Caco-2 (cell line): ENCODE data around the gene NOP16. TPM values are rescaled to one million over a fixed set of nuclear protein-coding genes. Genes with fewer than 3 reads are reported as not detected.

Experiments
- BruUV-seq: library from RNA; stranded (reverse); fragments of 400-500 nt; replicated peaks from 2 replicates; lab custom pipeline; 2021; lab: Mats Ljungman, UMichigan
- CTCF ChIA-PET: fragments of 300-600 bp; sonication (Branson Sonifier 250); formaldehyde crosslinking; loops from one replicate; lab custom pipeline; 2022; ENCODE audit warnings: antibody characterized with exemption; lab: Charles Lee
- POLR2A ChIA-PET: fragments of 300-600 bp; sonication (Branson Sonifier 250); formaldehyde crosslinking; loops from one replicate; lab custom pipeline; 2022; ENCODE audit warnings: antibody characterized with exemption; lab: Charles Lee
- DNase-seq, 2 experiments: peaks; one replicate each; pipeline versions ENCODE4 v3.0.0 to v3.0.0-alpha.2; 2020 to 2022
- H3K27me3 ChIP-seq: replicated peaks from 2 replicates; pipeline ENCODE4 v1.6.0; 2011; ENCODE audit warnings: low read length; ENCODE audit not compliant: control insufficient read depth, insufficient read depth
- H3K36me3 ChIP-seq: 2 replicates; pipeline ENCODE4 v1.5.1; 2011; ENCODE audit warnings: low read length; ENCODE audit not compliant: control insufficient read depth, insufficient read depth
- H3K4me1 ChIP-seq: fragments of 250-450 bp; sonication (Bioruptor Pico); 2 replicates; pipeline ENCODE4 v1.5.1; 2020; ENCODE audit warnings: mild to moderate bottlenecking
- H3K4me3 ChIP-seq: 2 replicates; pipeline ENCODE4 v1.5.1; 2011; ENCODE audit warnings: low read depth, mild to moderate bottlenecking, control low read depth, low read length
- H3K9me3 ChIP-seq: fragments of 250-450 bp; sonication (Bioruptor Pico); 2 replicates; pipeline ENCODE4 v1.5.1; 2020; ENCODE audit warnings: mild to moderate bottlenecking, moderate library complexity
- H3K27ac Mint-ChIP-seq: one replicate; pipeline ENCODE4 v1.8.0; 2022; ENCODE audit warnings: mixed read lengths; ENCODE audit not compliant: unreplicated experiment
- H3K27me3 Mint-ChIP-seq: one replicate; pipeline ENCODE4 v1.8.0; 2022; ENCODE audit warnings: mixed read lengths; ENCODE audit not compliant: insufficient read depth, unreplicated experiment
- H3K36me3 Mint-ChIP-seq: one replicate; pipeline ENCODE4 v1.8.0; 2022; ENCODE audit warnings: mild to moderate bottlenecking, mixed read lengths; ENCODE audit not compliant: insufficient read depth, unreplicated experiment
- H3K4me1 Mint-ChIP-seq: one replicate; pipeline ENCODE4 v1.8.0; 2022; ENCODE audit warnings: low read depth, mixed read lengths; ENCODE audit not compliant: unreplicated experiment
- H3K4me3 Mint-ChIP-seq: one replicate; pipeline ENCODE4 v1.8.0; 2022; ENCODE audit warnings: mild to moderate bottlenecking, moderate library complexity, mixed read lengths; ENCODE audit not compliant: unreplicated experiment
- H3K9me3 Mint-ChIP-seq: one replicate; pipeline ENCODE4 v1.8.0; 2022; ENCODE audit warnings: mixed read lengths; ENCODE audit not compliant: unreplicated experiment
- intact Hi-C: fragments of 100-400 bp; cut with micrococcal nuclease; formaldehyde crosslinking; loops from one replicate; pipeline ENCODE4 v1.10.0; 2022; ENCODE audit not compliant: unreplicated experiment
- total RNA-seq: library from RNA; stranded (reverse); gene quantifications from 2 replicates; pipeline ENCODE4 v1.2.3, GENCODE V29; 2022
- TF ChIP-seq, protein P1 (sequence below), 2 experiments: fragments of 200-600 bp in 1 of 2; IDR thresholded peaks; 1 replicate in 1 of 2; 2 replicates in 1 of 2; pipeline versions ENCODE4 v1.5.1 to v1.8.0; 2011 to 2022; ENCODE audit warnings: antibody characterized with exemption in 1 of 2, control low read depth in 1 of 2, inconsistent platforms in 1 of 2, low read depth in 1 of 2, low read length in 1 of 2, mild to moderate bottlenecking in 1 of 2, moderate library complexity in 1 of 2; ENCODE audit not compliant: insufficient read depth in 1 of 2, severe bottlenecking in 1 of 2, unreplicated experiment in 1 of 2

The NOP16 gene
- total RNA-seq, 1 experiment from 2014 or later = 48.0 TPM

DNA sequence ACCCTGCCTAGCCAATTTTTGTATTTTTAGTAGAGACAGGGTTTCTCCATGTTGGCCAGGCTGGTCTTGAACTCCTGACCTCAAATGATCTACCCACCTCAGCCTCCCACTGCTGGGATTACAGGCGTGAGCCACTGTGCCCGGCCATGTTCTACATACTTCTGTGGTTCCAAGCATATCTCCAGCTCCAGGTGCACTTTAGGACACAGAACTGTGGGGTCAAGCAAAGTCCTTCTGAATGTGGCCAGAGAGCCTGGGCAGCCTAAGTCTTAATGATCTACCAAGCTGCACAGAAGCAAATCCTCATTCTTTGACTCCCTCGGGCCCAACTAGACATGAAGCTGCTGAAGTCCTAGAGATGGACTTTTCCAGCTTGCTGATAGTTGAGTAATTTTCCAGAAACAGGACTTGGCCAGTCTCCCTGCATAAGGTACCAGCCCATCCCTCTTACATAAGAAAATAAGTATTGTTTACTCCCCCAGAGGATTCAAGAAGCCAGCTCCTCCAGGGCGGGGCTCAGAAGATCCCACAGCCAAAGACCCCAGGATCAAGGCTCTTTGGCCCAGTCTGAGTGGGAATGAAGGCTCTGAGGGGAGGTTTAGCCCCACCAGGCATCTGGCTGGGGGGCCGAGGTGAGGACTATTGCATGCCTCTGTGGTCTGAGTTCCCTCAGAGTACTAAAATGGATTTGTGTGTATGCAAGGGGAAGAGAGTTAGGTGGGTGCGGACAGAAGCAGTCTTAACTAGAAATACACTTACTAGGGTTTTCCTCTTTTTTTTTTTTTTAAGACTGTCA, 19.3 kb upstream of the NOP16 start:
- Mint-ChIP-seq H3K27ac (no peak overlapping the region), H3K4me3 (no peak overlapping the region), H3K4me1 (peaks cover 9% of the 10 kb centered on the region), H3K27me3 (no peaks in the 10 kb centered on the region), H3K36me3 (peaks cover 40% of the 10 kb centered on the region), H3K9me3 (no peaks in the 10 kb centered on the region)
- Histone ChIP-seq H3K27me3 (no peaks in the 10 kb centered on the region), H3K9me3 (no peaks in the 10 kb centered on the region), H3K36me3 (no peaks in the 10 kb centered on the region), H3K4me3 (no peak overlapping the region), H3K4me1 (no peaks in the 10 kb centered on the region)
- CTCF ChIA-PET = no interaction called here
- TF ChIP-seq, protein P1, sequence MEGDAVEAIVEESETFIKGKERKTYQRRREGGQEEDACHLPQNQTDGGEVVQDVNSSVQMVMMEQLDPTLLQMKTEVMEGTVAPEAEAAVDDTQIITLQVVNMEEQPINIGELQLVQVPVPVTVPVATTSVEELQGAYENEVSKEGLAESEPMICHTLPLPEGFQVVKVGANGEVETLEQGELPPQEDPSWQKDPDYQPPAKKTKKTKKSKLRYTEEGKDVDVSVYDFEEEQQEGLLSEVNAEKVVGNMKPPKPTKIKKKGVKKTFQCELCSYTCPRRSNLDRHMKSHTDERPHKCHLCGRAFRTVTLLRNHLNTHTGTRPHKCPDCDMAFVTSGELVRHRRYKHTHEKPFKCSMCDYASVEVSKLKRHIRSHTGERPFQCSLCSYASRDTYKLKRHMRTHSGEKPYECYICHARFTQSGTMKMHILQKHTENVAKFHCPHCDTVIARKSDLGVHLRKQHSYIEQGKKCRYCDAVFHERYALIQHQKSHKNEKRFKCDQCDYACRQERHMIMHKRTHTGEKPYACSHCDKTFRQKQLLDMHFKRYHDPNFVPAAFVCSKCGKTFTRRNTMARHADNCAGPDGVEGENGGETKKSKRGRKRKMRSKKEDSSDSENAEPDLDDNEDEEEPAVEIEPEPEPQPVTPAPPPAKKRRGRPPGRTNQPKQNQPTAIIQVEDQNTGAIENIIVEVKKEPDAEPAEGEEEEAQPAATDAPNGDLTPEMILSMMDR (IDR thresholded peaks at IDR 0.05; ENCODE audit: insufficient read depth in 1 of 2, low read depth in 1 of 2, low read length in 1 of 2, severe bottlenecking in 1 of 2, unreplicated experiment in 1 of 2) = no peak
- no TSS peak for BruUV-seq
- intact Hi-C loops = no loop called here
- POLR2A ChIA-PET = no interaction called here
- DNase-seq = no peak

DNA sequence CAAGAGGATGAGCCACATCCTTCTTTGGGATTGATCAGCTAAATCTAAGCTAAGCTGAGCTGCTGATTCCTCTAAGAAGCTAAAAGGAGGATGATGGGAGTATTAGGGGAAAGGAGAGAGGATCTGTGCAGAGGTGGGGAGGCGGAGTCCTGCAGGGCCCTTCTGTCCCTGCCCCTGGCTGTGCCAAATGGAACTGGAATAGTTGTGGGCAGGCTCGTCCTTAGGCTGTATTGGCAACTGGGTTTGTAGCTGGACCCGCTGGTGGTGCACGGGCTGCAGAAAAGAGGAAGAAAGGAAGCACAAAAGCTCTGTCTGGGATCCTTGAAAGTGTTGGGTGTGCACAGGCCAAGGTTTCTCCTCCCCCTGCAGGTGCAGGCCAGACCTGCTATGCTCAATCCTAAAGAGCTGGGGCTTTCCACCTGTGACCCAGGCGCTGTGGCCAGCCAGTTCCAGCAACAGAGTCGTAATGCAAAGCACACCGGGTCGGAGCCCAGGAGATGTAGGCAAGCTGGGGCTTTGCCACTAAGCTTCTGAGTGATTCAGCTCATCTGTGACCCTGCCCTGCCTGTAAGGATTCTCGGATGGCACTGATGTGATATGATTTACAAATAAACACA, 18.1 kb upstream of the NOP16 start:
- ChIA-PET POLR2A (interaction anchor here (0.6 kb wide), 1 partner anchor 131 kb away, joined by 4 read pairs; the partner anchor contains the start of gene RNF44), CTCF (interaction anchor here (0.6 kb wide), 1 partner anchor 38 kb away, joined by 3 read pairs; no protein-coding TSS in a partner anchor)
- no peaks in the 10 kb centered on the region for H3K9me3 ChIP-seq
- Mint-ChIP-seq H3K27ac (no peak overlapping the region), H3K36me3 (peaks cover 40% of the 10 kb centered on the region), H3K4me1 (peaks cover 9% of the 10 kb centered on the region), H3K9me3 (no peaks in the 10 kb centered on the region), H3K27me3 (no peaks in the 10 kb centered on the region), H3K4me3 (no peak overlapping the region)
- no peak for DNase-seq
- no peaks in the 10 kb centered on the region for H3K36me3 ChIP-seq
- intact Hi-C loops = no loop called here
- no TSS peak for BruUV-seq
- H3K4me3 ChIP-seq = no peak overlapping the region
- H3K4me1 ChIP-seq = no peaks in the 10 kb centered on the region
- no peaks in the 10 kb centered on the region for H3K27me3 ChIP-seq
- TF ChIP-seq, protein P1 (IDR thresholded peaks at IDR 0.05; ENCODE audit: insufficient read depth in 1 of 2, low read depth in 1 of 2, low read length in 1 of 2, severe bottlenecking in 1 of 2, unreplicated experiment in 1 of 2) = no peak

DNA sequence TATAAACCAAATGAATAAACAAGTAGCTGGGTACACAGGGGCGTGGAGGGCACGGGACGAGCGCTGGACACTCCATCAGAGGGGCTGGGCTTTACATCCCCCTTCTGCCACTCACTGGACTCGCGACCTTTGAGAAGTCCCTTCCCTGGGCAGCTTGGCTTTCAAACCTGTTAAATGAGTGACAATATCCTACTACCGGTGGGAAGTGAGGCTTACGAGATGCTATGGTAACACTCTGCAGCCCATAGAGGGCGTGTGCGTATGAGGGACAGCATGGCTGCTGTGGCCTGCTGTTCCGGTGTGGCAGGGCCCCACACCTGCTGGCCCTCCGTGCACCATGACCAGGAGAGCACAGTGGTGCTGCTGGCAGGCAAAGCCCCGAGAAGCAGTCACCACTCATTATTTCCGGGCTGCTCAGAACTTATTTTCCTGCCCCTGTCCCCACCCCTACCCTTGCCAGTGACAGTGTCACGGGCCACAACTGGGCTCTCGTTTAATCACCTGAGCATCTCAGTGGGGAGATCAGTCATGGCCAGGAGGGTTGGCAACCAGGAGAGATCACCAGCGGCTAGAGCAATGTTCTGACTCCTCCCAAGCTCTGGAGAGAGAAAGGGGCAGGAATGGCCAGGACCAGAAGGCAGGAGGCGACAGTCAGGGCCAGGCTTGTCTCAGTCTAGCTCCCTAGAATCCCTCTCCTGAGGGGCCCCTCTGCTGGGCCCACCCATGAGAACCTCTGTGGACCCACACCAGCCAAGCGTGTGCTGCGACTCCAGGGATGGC, 17.4 kb upstream of the NOP16 start:
- no peak overlapping the region for H3K4me3 ChIP-seq
- peak in 1 of 2 experiments; percentile 30 for DNase-seq
- no peaks in the 10 kb centered on the region for H3K36me3 ChIP-seq
- no peaks in the 10 kb centered on the region for H3K27me3 Mint-ChIP-seq
- no peak overlapping the region for H3K27ac Mint-ChIP-seq
- peaks cover 39% of the 10 kb centered on the region for H3K36me3 Mint-ChIP-seq
- H3K4me3 Mint-ChIP-seq = no peak overlapping the region
- no peaks in the 10 kb centered on the region for H3K9me3 Mint-ChIP-seq
- TF ChIP-seq, protein P1 (IDR thresholded peaks at IDR 0.05; ENCODE audit: insufficient read depth in 1 of 2, low read depth in 1 of 2, low read length in 1 of 2, severe bottlenecking in 1 of 2, unreplicated experiment in 1 of 2) = peak in 1 of 2 experiments; percentile 17
- ChIA-PET CTCF (interaction anchor here (0.6 to 1.0 kb wide), 3 partner anchors 37 to 148 kb away, joined by 3 to 7 read pairs (median 4); no protein-coding TSS in a partner anchor), POLR2A (interaction anchor here (0.6 kb wide), 1 partner anchor 14 kb away, joined by 4 read pairs; no protein-coding TSS in a partner anchor)
- no peaks in the 10 kb centered on the region for H3K27me3 ChIP-seq
- H3K4me1 ChIP-seq = no peaks in the 10 kb centered on the region
- H3K4me1 Mint-ChIP-seq = peaks cover 7% of the 10 kb centered on the region
- no TSS peak for BruUV-seq
- intact Hi-C loops = no loop called here
- H3K9me3 ChIP-seq = no peaks in the 10 kb centered on the region
